ENCODE measurements around the gene ELP6. TPM values are rescaled to one million over a fixed set of nuclear protein-coding genes. Genes with fewer than 3 reads are reported as not detected.

Gene ELP6
- total and polyA plus RNA-seq, 4 donors = 32.9 to 61.9 (median 51.7) TPM

GRCh38 chr3:47536221-47536891 is 22.8 kb upstream of the ELP6 start:
- WGBS (ENCODE audit: insufficient coverage) = 23% methylated on average over 17 of the region's 19 CpGs
- H3K27ac ChIP-seq (ENCODE audit: low read depth, low read length) = peak overlapping the region; percentile 90
- no peaks in the 10 kb centered on the region for H3K27me3 ChIP-seq (ENCODE audit: control insufficient read depth, insufficient read depth, low read length)
- peaks cover 29% of the 10 kb centered on the region for H3K4me1 ChIP-seq (ENCODE audit: control insufficient read depth, insufficient read depth, low read length)
- H3K9me3 ChIP-seq (ENCODE audit: control insufficient read depth, insufficient read depth, low read length) = no peaks in the 10 kb centered on the region
- DNase-seq (ENCODE audit: low read depth in 4 of 6, low spot score in 6 of 6) = peak in 4 of 6 donors; percentile 68 to 91 (median 80)
- no peak overlapping the region for H3K4me3 ChIP-seq (ENCODE audit: low read depth, low read length)
- H3K36me3 ChIP-seq (ENCODE audit: control insufficient read depth, insufficient read depth, low read length) = no peaks in the 10 kb centered on the region

- Histone ChIP-seq H3K9me3 (ENCODE audit: control insufficient read depth, insufficient read depth, low read length) (no peaks in the 10 kb centered on the region), H3K27ac (ENCODE audit: low read depth, low read length) (no peak overlapping the region), H3K4me1 (ENCODE audit: control insufficient read depth, insufficient read depth, low read length) (peaks cover 18% of the 10 kb centered on the region), H3K27me3 (ENCODE audit: control insufficient read depth, insufficient read depth, low read length) (no peaks in the 10 kb centered on the region), H3K4me3 (ENCODE audit: low read depth, low read length) (no peak overlapping the region), H3K36me3 (ENCODE audit: control insufficient read depth, insufficient read depth, low read length) (no peaks in the 10 kb centered on the region)
- DNase-seq (ENCODE audit: low read depth in 4 of 6, low spot score in 6 of 6) = no peak
- WGBS (ENCODE audit: insufficient coverage) = 86% methylated on average over 3 of the region's 5 CpGs
Measured at GRCh38 chr3:47533996-47534454, 20.5 kb upstream of the ELP6 start.

DNA sequence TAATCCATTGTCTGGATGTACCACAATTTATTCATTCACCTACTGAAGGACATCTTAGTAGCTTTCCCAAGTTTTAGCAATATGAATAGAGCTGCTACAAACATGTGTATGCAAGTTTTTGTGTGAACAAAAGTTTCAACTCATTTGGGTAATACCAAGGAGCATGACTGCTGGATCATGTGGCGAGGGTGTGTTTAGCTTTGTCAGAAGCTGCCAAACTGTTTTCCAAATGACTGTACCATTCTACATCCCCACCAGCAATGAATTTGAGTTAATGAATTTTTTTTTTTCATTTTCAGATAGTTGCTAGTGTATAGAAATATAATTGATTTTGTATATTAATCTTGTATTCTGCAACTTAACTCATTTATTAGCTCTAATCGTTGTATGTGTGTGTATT is 20.0 kb upstream of the ELP6 start:
- peaks cover 18% of the 10 kb centered on the region for H3K4me1 ChIP-seq (ENCODE audit: control insufficient read depth, insufficient read depth, low read length)
- no peaks in the 10 kb centered on the region for H3K36me3 ChIP-seq (ENCODE audit: control insufficient read depth, insufficient read depth, low read length)
- DNase-seq (ENCODE audit: low read depth in 4 of 6, low spot score in 6 of 6) = no peak
- no peak overlapping the region for H3K27ac ChIP-seq (ENCODE audit: low read depth, low read length)
- WGBS (ENCODE audit: insufficient coverage) = no CpG with 5 or more reads among the region's 2 CpGs
- H3K9me3 ChIP-seq (ENCODE audit: control insufficient read depth, insufficient read depth, low read length) = no peaks in the 10 kb centered on the region
- H3K4me3 ChIP-seq (ENCODE audit: low read depth, low read length) = no peak overlapping the region
- H3K27me3 ChIP-seq (ENCODE audit: control insufficient read depth, insufficient read depth, low read length) = no peaks in the 10 kb centered on the region

- WGBS (ENCODE audit: insufficient coverage) = 100% methylated on average over 1 of the region's 6 CpGs
- DNase-seq (ENCODE audit: low read depth in 4 of 6, low spot score in 6 of 6) = no peak
- Histone ChIP-seq H3K27ac (ENCODE audit: low read depth, low read length) (no peak overlapping the region), H3K27me3 (ENCODE audit: control insufficient read depth, insufficient read depth, low read length) (no peaks in the 10 kb centered on the region), H3K4me3 (ENCODE audit: low read depth, low read length) (no peak overlapping the region), H3K9me3 (ENCODE audit: control insufficient read depth, insufficient read depth, low read length) (no peaks in the 10 kb centered on the region), H3K36me3 (ENCODE audit: control insufficient read depth, insufficient read depth, low read length) (no peaks in the 10 kb centered on the region), H3K4me1 (ENCODE audit: control insufficient read depth, insufficient read depth, low read length) (no peaks in the 10 kb centered on the region)
Measured at GRCh38 chr3:47527952-47528725, 14.6 kb upstream of the ELP6 start.

DNA sequence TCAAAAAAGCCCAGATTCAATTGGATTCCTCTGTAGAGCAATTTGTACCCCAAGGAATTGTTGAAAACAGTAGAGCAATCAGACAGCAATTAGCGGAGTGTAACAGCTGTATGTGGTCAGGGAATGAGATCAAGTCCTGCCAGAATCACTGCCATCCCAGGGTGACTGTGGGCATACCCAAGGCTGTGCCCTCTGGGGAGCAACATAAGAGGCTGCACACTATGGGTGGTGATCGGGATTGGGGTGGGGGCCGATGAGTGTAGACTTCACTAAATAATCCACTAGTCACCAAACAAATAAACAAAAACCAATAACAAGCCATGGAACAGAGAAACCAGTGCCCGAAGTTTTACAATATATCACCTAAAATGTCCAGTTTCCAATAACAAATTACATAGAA is 12.1 kb upstream of the ELP6 start:
- no peaks in the 10 kb centered on the region for H3K36me3 ChIP-seq (ENCODE audit: control insufficient read depth, insufficient read depth, low read length)
- H3K4me3 ChIP-seq (ENCODE audit: low read depth, low read length) = no peak overlapping the region
- DNase-seq (ENCODE audit: low read depth in 4 of 6, low spot score in 6 of 6) = no peak
- WGBS (ENCODE audit: insufficient coverage) = 100% methylated on average over 1 of the region's 4 CpGs
- H3K27me3 ChIP-seq (ENCODE audit: control insufficient read depth, insufficient read depth, low read length) = no peaks in the 10 kb centered on the region
- no peak overlapping the region for H3K27ac ChIP-seq (ENCODE audit: low read depth, low read length)
- H3K4me1 ChIP-seq (ENCODE audit: control insufficient read depth, insufficient read depth, low read length) = peaks cover 6% of the 10 kb centered on the region
- no peaks in the 10 kb centered on the region for H3K9me3 ChIP-seq (ENCODE audit: control insufficient read depth, insufficient read depth, low read length)

DNA sequence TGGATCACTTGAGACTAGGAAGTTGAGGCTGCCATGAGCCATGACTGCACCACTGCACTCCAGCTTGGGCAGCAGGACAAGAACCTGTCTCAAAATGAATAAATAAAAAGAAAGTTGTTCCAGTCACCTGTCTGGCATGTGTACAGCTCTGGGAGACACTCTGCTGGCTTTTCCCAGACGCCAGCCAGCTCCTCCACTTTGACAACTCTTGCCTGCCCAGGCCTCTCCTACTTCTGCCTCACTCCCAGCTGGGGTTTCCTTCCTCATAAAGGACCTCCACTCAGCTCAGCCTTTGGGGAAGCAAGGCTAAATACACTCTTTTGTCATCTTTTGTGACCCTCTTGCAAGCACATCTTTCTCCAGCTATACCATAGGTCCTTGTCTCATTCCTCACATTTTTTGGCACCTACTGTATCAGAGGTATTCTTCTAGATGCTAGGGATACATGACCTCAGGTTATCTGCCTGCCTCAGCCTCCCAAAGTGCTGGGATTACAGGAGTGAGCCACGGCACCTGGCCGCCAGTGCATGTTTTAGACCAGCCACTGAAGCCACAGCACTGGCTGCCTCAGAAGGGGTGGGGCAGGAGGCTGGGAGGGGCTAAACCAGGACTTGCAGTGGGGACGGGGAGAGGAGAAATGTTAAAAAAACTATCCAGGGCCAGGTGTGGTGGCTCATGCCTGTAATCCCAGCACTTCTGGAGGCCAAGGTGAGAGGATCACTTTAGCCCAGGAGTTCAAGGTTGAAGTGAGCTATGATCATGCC is 10.0 kb upstream of the ELP6 start:
- no peak for DNase-seq (ENCODE audit: low read depth in 4 of 6, low spot score in 6 of 6)
- Histone ChIP-seq H3K27ac (ENCODE audit: low read depth, low read length) (no peak overlapping the region), H3K9me3 (ENCODE audit: control insufficient read depth, insufficient read depth, low read length) (no peaks in the 10 kb centered on the region), H3K27me3 (ENCODE audit: control insufficient read depth, insufficient read depth, low read length) (no peaks in the 10 kb centered on the region), H3K4me1 (ENCODE audit: control insufficient read depth, insufficient read depth, low read length) (peaks cover 6% of the 10 kb centered on the region), H3K36me3 (ENCODE audit: control insufficient read depth, insufficient read depth, low read length) (no peaks in the 10 kb centered on the region), H3K4me3 (ENCODE audit: low read depth, low read length) (no peak overlapping the region)
- WGBS (ENCODE audit: insufficient coverage) = 78% methylated on average over 4 of the region's 4 CpGs

DNA sequence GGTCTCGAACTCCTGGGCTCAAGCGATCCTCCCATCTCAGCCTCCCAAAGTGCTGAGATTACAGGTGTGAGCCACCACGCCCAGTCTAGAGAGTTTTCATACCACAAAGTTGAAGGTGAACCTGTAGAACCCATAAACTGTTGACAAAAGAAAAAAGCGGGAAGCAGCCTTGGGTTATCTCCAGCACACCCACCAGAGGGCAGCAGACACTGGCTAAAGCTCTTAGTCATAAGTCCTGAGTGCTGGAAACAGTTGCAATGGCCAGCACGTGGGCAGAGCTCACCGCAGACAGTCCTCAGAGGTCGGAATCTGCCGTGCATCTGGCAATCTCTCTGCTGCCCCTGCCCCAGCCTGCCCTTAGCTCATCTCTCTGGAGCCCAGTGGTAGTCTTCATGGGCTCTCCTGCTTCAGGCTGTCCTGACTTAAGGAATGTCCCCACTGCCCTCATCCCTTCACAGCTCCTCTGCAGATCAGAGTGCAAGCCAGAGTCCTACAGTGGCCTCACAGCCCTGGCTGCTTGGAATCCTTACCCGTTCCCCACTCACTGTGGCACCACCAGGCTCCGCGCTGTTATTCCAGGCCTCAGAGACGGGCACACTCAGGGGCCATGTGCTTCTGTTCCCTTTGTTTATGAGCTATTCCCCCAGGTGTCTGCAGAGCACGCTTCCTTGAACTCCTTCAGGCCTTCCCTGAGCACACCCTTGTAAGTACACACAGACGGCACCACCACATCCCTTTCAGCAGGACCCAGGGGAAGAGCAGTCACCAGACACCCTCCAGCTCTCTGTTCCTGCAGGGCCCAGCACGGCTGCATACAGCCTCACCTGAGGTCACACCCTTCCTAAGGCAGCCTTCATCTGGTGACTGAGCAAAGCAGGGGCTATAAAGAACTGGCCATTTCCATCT is 8.8 kb upstream of the ELP6 start:
- peak in 5 of 6 donors; percentile 71 to 97 (median 78) for DNase-seq (ENCODE audit: low read depth in 4 of 6, low spot score in 6 of 6)
- Histone ChIP-seq H3K36me3 (ENCODE audit: control insufficient read depth, insufficient read depth, low read length) (no peaks in the 10 kb centered on the region), H3K4me3 (ENCODE audit: low read depth, low read length) (no peak overlapping the region), H3K27ac (ENCODE audit: low read depth, low read length) (no peak overlapping the region), H3K9me3 (ENCODE audit: control insufficient read depth, insufficient read depth, low read length) (no peaks in the 10 kb centered on the region), H3K4me1 (ENCODE audit: control insufficient read depth, insufficient read depth, low read length) (peaks cover 6% of the 10 kb centered on the region), H3K27me3 (ENCODE audit: control insufficient read depth, insufficient read depth, low read length) (no peaks in the 10 kb centered on the region)
- 39% methylated on average over 15 of the region's 15 CpGs for whole genome bisulfite sequencing (ENCODE audit: insufficient coverage)

DNA sequence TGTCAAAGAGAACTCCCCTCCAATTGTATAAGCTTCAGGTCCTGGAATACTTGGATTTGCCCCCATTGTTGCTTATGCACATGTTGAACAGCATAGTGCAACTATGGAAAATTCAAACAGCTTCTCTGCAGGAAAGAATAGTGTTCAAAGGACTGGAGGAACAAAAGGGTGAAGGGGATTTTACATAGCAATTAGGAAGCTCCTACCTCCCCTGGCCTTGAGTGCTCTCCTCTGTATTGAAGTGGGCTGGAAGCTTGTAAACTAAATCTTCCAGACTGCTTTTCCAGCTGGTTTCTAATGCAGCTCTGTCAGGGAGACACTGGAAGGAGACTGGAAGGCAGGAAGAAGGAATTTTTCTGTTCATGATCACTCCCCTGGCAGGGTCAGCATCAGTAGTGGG is 7.2 kb upstream of the ELP6 start:
- DNase-seq (ENCODE audit: low read depth in 4 of 6, low spot score in 6 of 6) = no peak
- H3K27me3 ChIP-seq (ENCODE audit: control insufficient read depth, insufficient read depth, low read length) = no peaks in the 10 kb centered on the region
- H3K4me3 ChIP-seq (ENCODE audit: low read depth, low read length) = no peak overlapping the region
- peaks cover 6% of the 10 kb centered on the region for H3K4me1 ChIP-seq (ENCODE audit: control insufficient read depth, insufficient read depth, low read length)
- H3K36me3 ChIP-seq (ENCODE audit: control insufficient read depth, insufficient read depth, low read length) = no peaks in the 10 kb centered on the region
- H3K27ac ChIP-seq (ENCODE audit: low read depth, low read length) = no peak overlapping the region
- H3K9me3 ChIP-seq (ENCODE audit: control insufficient read depth, insufficient read depth, low read length) = no peaks in the 10 kb centered on the region

DNA sequence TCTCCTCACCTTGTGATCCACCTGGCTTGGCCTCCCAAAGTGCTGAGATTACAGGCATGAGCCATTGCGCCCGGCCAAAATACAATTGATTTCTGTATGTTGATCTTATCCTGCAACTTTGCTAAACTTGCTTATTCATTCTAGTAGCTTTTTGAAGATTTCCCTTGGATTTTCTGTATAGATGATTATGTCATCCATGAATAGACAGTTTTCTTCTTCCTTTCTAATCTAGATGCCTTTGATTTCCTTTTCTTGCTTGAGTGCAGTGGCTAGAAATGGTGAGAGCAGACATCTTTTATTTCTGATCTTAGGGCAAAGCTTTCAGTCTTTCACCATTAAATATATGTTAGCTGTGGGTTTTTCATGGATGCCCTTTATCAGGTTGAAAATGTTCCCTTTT is 4.4 kb upstream of the ELP6 start:
- no peak overlapping the region for H3K4me3 ChIP-seq (ENCODE audit: low read depth, low read length)
- no peak overlapping the region for H3K27ac ChIP-seq (ENCODE audit: low read depth, low read length)
- H3K4me1 ChIP-seq (ENCODE audit: control insufficient read depth, insufficient read depth, low read length) = peaks cover 16% of the 10 kb centered on the region
- DNase-seq (ENCODE audit: low read depth in 4 of 6, low spot score in 6 of 6) = no peak
- no CpG with 5 or more reads among the region's 2 CpGs for WGBS (ENCODE audit: insufficient coverage)
- H3K9me3 ChIP-seq (ENCODE audit: control insufficient read depth, insufficient read depth, low read length) = no peaks in the 10 kb centered on the region
- H3K36me3 ChIP-seq (ENCODE audit: control insufficient read depth, insufficient read depth, low read length) = no peaks in the 10 kb centered on the region
- H3K27me3 ChIP-seq (ENCODE audit: control insufficient read depth, insufficient read depth, low read length) = no peaks in the 10 kb centered on the region

Measured in spinal cord (tissue), 10 donors.